Activated CD4-positive, alpha-beta T cell treated with anti-CD3 and anti-CD28 coated beads, Interleukin-10, Interleukin-2, amounts not matched to agents 100 ng/mL and 50 ng/mL, durations not matched to agents 16 hours and 8 hours (primary cell): Measurements from ENCODE around the gene SORCS2.

Experiments used
- DNase-seq: peaks from one replicate; pipeline ENCODE4 v3.0.0-alpha.2; 2020

The SORCS2 gene

GRCh38 chr4:7498446-7499200, 306.3 kb downstream of the SORCS2 start:
- DNase-seq: no peak

- DNase-seq: no peak
Observed at GRCh38 chr4:7499661-7500060, 307.3 kb downstream of the SORCS2 start.

- no peak for DNase-seq
Observed at GRCh38 chr4:7500404-7500803, 308.1 kb downstream of the SORCS2 start.

- no peak for DNase-seq
Observed at GRCh38 chr4:7501314-7501713, 309.0 kb downstream of the SORCS2 start.

GRCh38 chr4:7501873-7502272, 309.5 kb downstream of the SORCS2 start:
- DNase-seq: no peak

- DNase-seq: no peak
Observed at GRCh38 chr4:7503559-7504249, 311.4 kb downstream of the SORCS2 start.

GRCh38 chr4:7505116-7505900, 313.0 kb downstream of the SORCS2 start:
- no peak for DNase-seq

GRCh38 chr4:7506119-7506518, 313.8 kb downstream of the SORCS2 start:
- no peak for DNase-seq

- DNase-seq: no peak
Observed at GRCh38 chr4:7506572-7506971, 314.2 kb downstream of the SORCS2 start.

- no peak for DNase-seq
Observed at GRCh38 chr4:7507381-7507780, 315.0 kb downstream of the SORCS2 start.

GRCh38 chr4:7510066-7510465, 317.7 kb downstream of the SORCS2 start:
- no peak for DNase-seq

GRCh38 chr4:7510538-7510937, 318.2 kb downstream of the SORCS2 start:
- DNase-seq: no peak

- no peak for DNase-seq
Observed at GRCh38 chr4:7511525-7511924, 319.2 kb downstream of the SORCS2 start.

- no peak for DNase-seq
Observed at GRCh38 chr4:7512428-7512827, 320.1 kb downstream of the SORCS2 start.

GRCh38 chr4:7512946-7513345, 320.6 kb downstream of the SORCS2 start:
- no peak for DNase-seq

GRCh38 chr4:7513671-7514070, 321.3 kb downstream of the SORCS2 start:
- DNase-seq: no peak

GRCh38 chr4:7514281-7514680, 321.9 kb downstream of the SORCS2 start:
- no peak for DNase-seq

- DNase-seq: no peak
Observed at GRCh38 chr4:7514789-7515188, 322.5 kb downstream of the SORCS2 start.

- no peak for DNase-seq
Observed at GRCh38 chr4:7515390-7515902, 323.1 kb downstream of the SORCS2 start.

GRCh38 chr4:7516096-7516772, 323.9 kb downstream of the SORCS2 start:
- no peak for DNase-seq

- DNase-seq: no peak
Observed at GRCh38 chr4:7516773-7517144, 324.4 kb downstream of the SORCS2 start.

GRCh38 chr4:7518871-7519637, 326.7 kb downstream of the SORCS2 start:
- DNase-seq: no peak
